ENCODE measurements around the gene SFI1.
"Not testable (repeated sequence)": the region's sequence is repeated elsewhere in the genome, so short reads cannot be mapped to it uniquely, and the experiment has no call there.

The SFI1 gene

DNA sequence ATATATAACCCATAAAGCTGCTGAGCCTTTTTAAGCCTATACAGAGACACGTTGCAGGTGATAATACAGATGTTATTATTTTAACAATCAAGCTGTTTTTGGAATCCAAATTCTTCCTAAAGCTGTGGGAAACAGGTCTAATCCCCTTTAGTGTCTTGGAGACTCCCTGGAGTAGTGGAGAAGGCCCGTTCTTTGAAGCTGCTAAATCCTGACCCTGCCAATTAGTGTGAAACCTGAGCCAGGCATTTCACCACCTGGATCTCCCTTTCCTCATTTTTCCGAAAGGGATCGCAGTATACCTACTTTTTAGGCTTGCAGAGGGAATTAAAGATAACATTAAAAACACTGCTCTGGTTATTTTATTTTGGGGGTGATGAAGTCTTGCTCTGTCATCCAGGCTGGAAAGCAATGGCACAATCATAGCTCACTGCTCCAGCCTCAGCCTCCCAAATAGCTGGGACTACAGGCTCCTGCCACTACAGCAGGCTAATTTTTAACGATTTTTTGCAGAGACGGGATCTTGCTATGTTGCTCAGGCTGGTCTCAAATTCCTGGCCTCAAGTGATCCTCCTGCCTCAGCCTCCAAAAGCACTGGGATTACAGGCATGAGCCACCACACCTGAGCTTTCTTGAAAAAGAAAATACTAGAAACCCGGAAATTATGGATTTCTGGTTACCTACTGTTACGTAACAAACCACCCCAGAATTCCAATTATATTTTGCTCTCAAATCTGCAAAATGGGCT lies 4.9 kb upstream of the SFI1 start:
- DNase-seq = no peak

DNA sequence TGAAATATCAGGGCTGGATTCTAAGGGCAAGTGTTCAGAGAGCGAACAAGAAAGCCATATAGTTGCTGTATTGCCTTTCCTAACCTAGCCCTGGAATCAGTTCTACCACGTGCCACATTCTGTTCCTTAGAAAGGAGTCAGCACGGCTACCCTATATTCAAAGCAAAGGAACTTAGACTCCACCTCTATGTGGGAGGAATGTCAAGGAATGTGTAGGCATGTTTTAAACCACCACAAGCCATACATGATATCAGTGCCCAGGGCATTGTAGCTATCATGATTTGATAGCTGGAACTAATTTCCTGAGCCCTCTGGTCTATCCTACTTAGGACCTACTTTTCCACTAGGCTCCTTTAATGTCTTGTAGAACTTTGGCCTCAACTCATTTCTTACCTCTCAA lies 4.2 kb upstream of the SFI1 start:
- no peak for DNase-seq

DNA sequence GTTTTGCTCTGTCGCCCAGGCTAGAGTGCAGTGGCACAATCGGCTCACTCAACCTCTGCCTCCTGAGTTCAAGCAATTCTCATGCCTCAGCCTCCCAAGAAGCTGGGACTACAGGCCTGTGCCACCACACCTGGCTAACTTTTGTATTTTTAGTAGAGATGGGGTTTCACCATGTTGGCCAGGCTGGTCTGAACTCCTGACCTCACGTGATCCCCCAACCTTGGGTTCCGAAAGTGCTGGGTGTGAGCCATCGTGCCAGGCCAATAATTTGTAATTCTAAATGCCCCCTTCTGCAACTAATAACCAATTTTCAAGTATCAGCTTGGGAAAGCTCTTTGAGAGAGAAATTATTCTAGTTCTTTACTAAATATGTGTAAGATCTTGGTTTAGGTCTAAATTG lies 3.0 kb upstream of the SFI1 start:
- not testable (repeated sequence) for DNase-seq

- no peak for DNase-seq
Observed at GRCh38 chr22:31495343-31495742, 993 bp upstream of the SFI1 start.

DNA sequence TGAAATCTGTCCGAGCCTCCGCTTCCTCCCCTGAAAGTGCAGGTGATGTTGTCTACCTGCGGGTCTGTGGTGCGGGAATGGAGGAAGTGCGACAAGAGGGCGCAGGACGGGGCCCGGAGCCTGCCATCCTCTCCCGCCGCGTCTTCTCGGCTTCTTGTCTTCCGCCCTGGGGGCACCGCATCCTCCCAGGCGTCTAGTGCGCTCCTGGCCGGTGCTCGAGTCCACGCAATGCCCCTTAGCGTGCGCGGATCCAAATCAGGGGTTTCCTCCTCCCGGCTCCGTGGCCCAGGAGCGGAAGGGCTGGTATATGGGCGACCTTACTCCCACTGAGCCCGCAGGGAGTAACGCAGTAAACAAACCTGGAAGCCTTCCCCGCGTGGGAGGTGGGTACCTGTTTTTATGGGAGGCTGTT lies 405 bp downstream of the SFI1 start:
- no peak for DNase-seq

GRCh38 chr22:31497148-31497938 lies 1.0 kb downstream of the SFI1 start:
- DNase-seq = no peak

- no peak for DNase-seq
Observed at GRCh38 chr22:31501738-31502137, 5.4 kb downstream of the SFI1 start.

GRCh38 chr22:31503211-31503964 lies 7.1 kb downstream of the SFI1 start:
- no peak for DNase-seq

DNA sequence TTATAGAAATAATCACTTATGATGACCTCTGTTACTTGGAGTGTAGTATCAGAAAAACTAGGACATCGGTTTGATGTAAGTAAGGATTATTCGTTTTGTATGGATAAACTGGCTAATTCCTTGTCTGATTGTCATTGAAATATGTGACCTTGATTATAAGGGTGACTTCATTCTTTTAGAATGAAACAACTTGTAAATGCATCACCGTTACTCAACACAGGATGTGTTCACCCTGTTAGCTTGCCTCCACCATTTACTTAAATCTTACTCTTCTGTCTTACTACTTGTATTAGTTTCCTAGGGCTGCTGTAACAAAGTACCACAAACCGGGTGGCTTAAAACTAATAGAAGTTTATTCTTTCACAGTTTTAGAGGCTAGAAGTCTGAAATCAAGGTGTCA lies 7.9 kb downstream of the SFI1 start:
- no peak for DNase-seq

- not testable (repeated sequence) for DNase-seq
Observed at GRCh38 chr22:31507517-31507916, 11.2 kb downstream of the SFI1 start.

DNA sequence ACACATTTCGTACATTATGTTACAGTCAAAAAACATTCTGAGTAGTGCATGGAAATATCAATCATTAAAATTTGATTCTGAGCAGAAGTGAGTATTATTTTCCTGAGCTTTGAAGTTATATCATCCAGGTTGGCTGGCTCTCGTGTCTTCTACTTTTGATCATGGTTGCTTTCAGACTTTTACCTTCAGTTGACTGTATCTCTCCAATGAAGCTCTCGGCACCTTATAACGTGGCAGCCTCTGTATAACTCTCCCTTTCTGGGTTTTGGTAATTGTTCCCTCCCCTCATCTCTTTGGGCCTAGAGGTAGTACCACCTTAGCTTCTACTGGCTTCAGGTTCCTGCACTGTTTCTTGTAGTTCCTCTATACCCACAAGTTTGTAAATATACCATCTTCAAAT lies 12.2 kb downstream of the SFI1 start:
- no peak for DNase-seq

DNA sequence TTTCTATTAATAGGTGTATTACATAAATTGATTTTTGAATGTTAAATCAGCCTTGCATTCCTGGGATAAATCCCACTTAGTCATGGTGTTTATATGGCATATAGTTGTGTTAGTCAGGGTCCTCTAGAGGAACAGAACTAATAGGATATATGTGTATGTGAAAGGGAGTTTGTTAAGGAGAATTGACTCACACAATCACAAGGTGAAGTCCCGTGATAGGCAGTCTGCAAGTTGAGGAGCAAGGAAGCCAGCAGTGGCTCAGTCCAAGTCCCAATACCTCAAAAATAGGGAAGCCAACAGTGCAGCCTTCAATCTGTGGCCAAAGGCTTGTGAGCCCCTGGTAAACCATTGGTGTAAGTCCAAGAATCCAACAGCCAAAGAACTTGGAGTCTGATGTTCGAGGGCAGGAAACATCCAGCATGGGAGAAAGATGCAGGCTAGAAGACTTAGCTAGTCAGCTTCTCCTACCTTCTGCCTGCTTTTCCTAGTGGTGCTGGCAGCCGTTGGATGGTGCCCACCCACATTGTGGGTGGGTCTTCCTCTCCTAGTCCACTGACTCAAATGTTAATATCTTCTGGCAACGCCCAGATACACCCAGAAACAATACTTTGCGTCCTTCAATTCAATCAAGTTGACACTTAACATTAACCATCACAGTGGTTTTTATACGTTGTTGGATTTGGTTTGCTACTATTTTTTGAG lies 12.9 kb downstream of the SFI1 start:
- no peak for DNase-seq

GRCh38 chr22:31520051-31520450 lies 23.7 kb downstream of the SFI1 start:
- DNase-seq = no peak

GRCh38 chr22:31524132-31524531 lies 27.8 kb downstream of the SFI1 start:
- DNase-seq = not testable (repeated sequence)

- DNase-seq = no peak
Observed at GRCh38 chr22:31526270-31526669, 29.9 kb downstream of the SFI1 start.

- no peak for DNase-seq
Observed at GRCh38 chr22:31530823-31531195, 34.5 kb downstream of the SFI1 start.

- DNase-seq = no peak
Observed at GRCh38 chr22:31532060-31532459, 35.7 kb downstream of the SFI1 start.

DNA sequence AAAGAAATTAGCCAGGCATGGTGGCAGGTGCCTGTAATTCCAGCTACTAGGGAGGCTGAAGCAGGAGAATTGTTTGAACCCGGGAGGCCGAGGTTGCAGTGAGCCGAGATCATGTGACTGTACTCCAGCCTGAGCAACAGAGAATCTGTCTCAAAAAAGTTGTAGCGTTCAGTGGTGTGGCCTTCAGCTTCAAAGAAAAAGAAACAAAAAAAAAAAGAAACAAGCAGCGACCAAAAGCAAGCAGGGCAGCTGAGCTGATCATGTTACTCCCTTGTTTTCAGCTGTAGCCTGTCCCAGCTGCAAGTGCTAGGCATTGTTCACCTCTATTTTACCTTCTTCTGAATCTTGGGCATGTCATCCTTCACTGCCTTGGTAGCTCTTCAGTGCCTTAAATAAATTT lies 37.0 kb downstream of the SFI1 start:
- DNase-seq = no peak

DNA sequence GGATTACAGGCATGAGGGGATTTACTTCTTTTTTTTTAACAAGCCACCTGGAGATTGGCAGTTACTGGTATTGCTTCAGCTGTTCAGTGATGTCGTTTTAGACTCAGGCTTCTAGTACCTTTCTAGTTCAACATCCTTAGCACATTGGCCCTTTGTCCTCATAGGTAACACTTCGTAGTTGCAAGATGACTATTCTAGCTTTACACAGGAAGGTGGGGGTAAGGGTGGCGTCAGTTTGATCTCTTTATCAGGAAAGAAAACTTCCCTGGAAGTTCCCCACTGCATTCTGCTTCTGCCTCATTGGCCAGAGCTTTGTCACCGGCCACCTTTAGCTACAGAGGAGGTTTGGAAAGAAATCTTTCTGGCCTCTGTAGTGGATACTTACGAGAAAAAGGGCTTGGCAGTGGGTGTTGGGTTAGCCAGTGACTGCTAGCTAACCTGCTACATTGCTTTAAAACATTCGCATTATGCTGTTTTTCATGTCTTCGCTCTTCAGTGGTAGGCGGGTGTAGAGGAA lies 40.7 kb downstream of the SFI1 start:
- DNase-seq = no peak

- no peak for DNase-seq
Observed at GRCh38 chr22:31538815-31539214, 42.5 kb downstream of the SFI1 start.

DNA sequence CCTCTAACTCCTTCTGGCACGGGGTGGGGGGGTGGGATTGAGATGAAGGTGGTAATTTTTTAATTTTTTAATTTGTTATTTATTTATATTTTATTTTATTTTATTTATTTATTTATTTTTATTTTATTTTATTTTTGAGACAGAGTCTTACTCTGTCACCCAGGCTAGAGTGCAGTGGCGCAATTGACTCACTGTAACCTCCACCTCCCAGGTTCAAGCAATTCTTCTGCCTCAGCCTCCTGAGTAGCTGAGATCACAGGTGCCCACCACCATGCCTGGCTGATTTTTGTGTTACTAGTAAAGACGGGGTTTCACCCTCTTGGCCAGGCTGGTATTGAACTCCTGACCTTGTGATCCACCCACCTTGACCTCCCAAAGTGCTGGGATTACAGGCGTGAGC lies 43.8 kb downstream of the SFI1 start:
- DNase-seq = not testable (repeated sequence)

DNA sequence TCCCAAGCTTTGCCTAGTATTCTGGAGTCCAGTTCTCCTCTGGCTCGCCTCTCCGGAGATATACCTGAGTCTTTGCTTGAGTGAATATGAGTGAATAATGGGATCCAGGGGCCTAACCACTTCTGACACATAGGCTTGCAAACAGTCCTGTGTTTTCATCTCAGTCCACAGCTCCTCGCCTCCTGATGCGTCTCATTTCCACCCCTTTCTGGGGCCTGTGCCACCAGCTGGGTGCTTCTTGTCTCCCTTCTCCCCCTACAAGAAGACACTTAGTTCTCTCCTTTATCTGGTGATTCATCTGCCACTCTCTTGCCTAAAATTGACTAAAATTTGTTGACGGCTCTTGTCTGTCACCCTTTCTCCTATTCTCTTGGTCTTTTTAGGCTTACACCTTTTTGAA lies 44.6 kb downstream of the SFI1 start:
- no peak for DNase-seq
